ENCODE results near the gene NUDT13.
"Not testable (repeated sequence)": the region's sequence is repeated elsewhere in the genome, so short reads cannot be mapped to it uniquely, and the experiment has no call there.

The NUDT13 gene

GRCh38 chr10:73097305-73097670, 13.0 kb upstream of the NUDT13 start:
- H3K79me2 ChIP-seq (ENCODE audit: low read length) = peaks cover 33% of the 10 kb centered on the region
- H3K27ac ChIP-seq (ENCODE audit: low read length) = peak overlapping the region; percentile 82; the same call in 1 of the 2 replicates
- no peak for DNase-seq
- peaks cover 17% of the 10 kb centered on the region for H3F3A ChIP-seq (ENCODE audit: insufficient read depth, low read length)
- peak overlapping the region; percentile 82; the same call in 1 of the 2 replicates for H3K9ac ChIP-seq (ENCODE audit: low read length)
- H3K4me2 ChIP-seq (ENCODE audit: low read depth, low read length) = peak overlapping the region; percentile 85; the same call in 1 of the 2 replicates
- H2AFZ ChIP-seq (ENCODE audit: low read length) = peak overlapping the region; percentile 86
- H3K4me1 ChIP-seq (ENCODE audit: low read length) = peaks cover 14% of the 10 kb centered on the region
- H3K9me2 ChIP-seq (replicated peaks; ENCODE audit: insufficient read depth, low read length) = no peaks in the 10 kb centered on the region
- no peaks in the 10 kb centered on the region for H3K9me3 ChIP-seq (replicated peaks; ENCODE audit: insufficient read depth, low read length)
- H3K4me3 ChIP-seq (ENCODE audit: low read length) = peak overlapping the region; percentile 97
- H3K27me3 ChIP-seq (replicated peaks; ENCODE audit: insufficient read depth, low read length) = no peaks in the 10 kb centered on the region
- TF ChIP-seq EZH2phosphoT487 (IDR thresholded peaks at IDR 0.05; ENCODE audit: low read length) (no peak), CTCF (IDR thresholded peaks at IDR 0.05; ENCODE audit: low read length) (no peak), EZH2 (optimal IDR thresholded peaks at IDR 0.05; ENCODE audit: low read depth, low read length) (no peak)
- H4K20me1 ChIP-seq (ENCODE audit: insufficient read depth, low read length) = no peaks in the 10 kb centered on the region
- no peaks in the 10 kb centered on the region for H3K36me3 ChIP-seq (replicated peaks; ENCODE audit: insufficient read depth, low read length)

- H4K20me1 ChIP-seq (ENCODE audit: insufficient read depth, low read length) = no peaks in the 10 kb centered on the region
- no peaks in the 10 kb centered on the region for H3K27me3 ChIP-seq (replicated peaks; ENCODE audit: insufficient read depth, low read length)
- H3K9me2 ChIP-seq (replicated peaks; ENCODE audit: insufficient read depth, low read length) = no peaks in the 10 kb centered on the region
- peaks cover 11% of the 10 kb centered on the region for H3K4me1 ChIP-seq (ENCODE audit: low read length)
- no peaks in the 10 kb centered on the region for H3K36me3 ChIP-seq (replicated peaks; ENCODE audit: insufficient read depth, low read length)
- peaks cover 17% of the 10 kb centered on the region for H3F3A ChIP-seq (ENCODE audit: insufficient read depth, low read length)
- H3K9me3 ChIP-seq (replicated peaks; ENCODE audit: insufficient read depth, low read length) = no peaks in the 10 kb centered on the region
- no peak overlapping the region for H2AFZ ChIP-seq (ENCODE audit: low read length)
- peaks cover 20% of the 10 kb centered on the region for H3K79me2 ChIP-seq (ENCODE audit: low read length)
- H3K4me2 ChIP-seq (ENCODE audit: low read depth, low read length) = no peak overlapping the region
- no peak overlapping the region for H3K27ac ChIP-seq (ENCODE audit: low read length)
- H3K4me3 ChIP-seq (ENCODE audit: low read length) = no peak overlapping the region
- TF ChIP-seq CTCF (IDR thresholded peaks at IDR 0.05; ENCODE audit: low read length) (no peak), EZH2 (optimal IDR thresholded peaks at IDR 0.05; ENCODE audit: low read depth, low read length) (no peak), EZH2phosphoT487 (IDR thresholded peaks at IDR 0.05; ENCODE audit: low read length) (no peak)
- no peak for DNase-seq
- no peak overlapping the region for H3K9ac ChIP-seq (ENCODE audit: low read length)
These were observed 11.1 kb upstream of the NUDT13 start for GRCh38 chr10:73099141-73099540.

GRCh38 chr10:73106301-73106700, 4.0 kb upstream of the NUDT13 start:
- Histone ChIP-seq H3K9ac (ENCODE audit: low read length) (no peak overlapping the region), H3K27ac (ENCODE audit: low read length) (no peak overlapping the region), H3K79me2 (ENCODE audit: low read length) (no peaks in the 10 kb centered on the region), H3K27me3 (replicated peaks; ENCODE audit: insufficient read depth, low read length) (no peaks in the 10 kb centered on the region), H3K4me3 (ENCODE audit: low read length) (no peak overlapping the region), H3K36me3 (replicated peaks; ENCODE audit: insufficient read depth, low read length) (no peaks in the 10 kb centered on the region), H3K4me2 (ENCODE audit: low read depth, low read length) (no peak overlapping the region), H4K20me1 (ENCODE audit: insufficient read depth, low read length) (no peaks in the 10 kb centered on the region), H3F3A (ENCODE audit: insufficient read depth, low read length) (peaks cover 12% of the 10 kb centered on the region), H3K9me2 (replicated peaks; ENCODE audit: insufficient read depth, low read length) (no peaks in the 10 kb centered on the region), H2AFZ (ENCODE audit: low read length) (no peak overlapping the region), H3K9me3 (replicated peaks; ENCODE audit: insufficient read depth, low read length) (no peaks in the 10 kb centered on the region), H3K4me1 (ENCODE audit: low read length) (no peaks in the 10 kb centered on the region)
- no peak for DNase-seq
- TF ChIP-seq CTCF (IDR thresholded peaks at IDR 0.05; ENCODE audit: low read length) (no peak), EZH2 (optimal IDR thresholded peaks at IDR 0.05; ENCODE audit: low read depth, low read length) (no peak), EZH2phosphoT487 (IDR thresholded peaks at IDR 0.05; ENCODE audit: low read length) (no peak)

GRCh38 chr10:73109248-73109652, 1.0 kb upstream of the NUDT13 start:
- not testable (repeated sequence) for H3K9ac ChIP-seq (ENCODE audit: low read length); H3K4me1 ChIP-seq (ENCODE audit: low read length); H3K9me3 ChIP-seq (replicated peaks; ENCODE audit: insufficient read depth, low read length); H3K4me2 ChIP-seq (ENCODE audit: low read depth, low read length); H3K4me3 ChIP-seq (ENCODE audit: low read length); H3K79me2 ChIP-seq (ENCODE audit: low read length); H2AFZ ChIP-seq (ENCODE audit: low read length); H3K36me3 ChIP-seq (replicated peaks; ENCODE audit: insufficient read depth, low read length); H3K27me3 ChIP-seq (replicated peaks; ENCODE audit: insufficient read depth, low read length); H4K20me1 ChIP-seq (ENCODE audit: insufficient read depth, low read length); H3K27ac ChIP-seq (ENCODE audit: low read length); DNase-seq; H3K9me2 ChIP-seq (replicated peaks; ENCODE audit: insufficient read depth, low read length)
- H3F3A ChIP-seq (ENCODE audit: insufficient read depth, low read length) = peaks cover 14% of the 10 kb centered on the region

- H3K79me2 ChIP-seq (ENCODE audit: low read length); H3K9me3 ChIP-seq (replicated peaks; ENCODE audit: insufficient read depth, low read length); H2AFZ ChIP-seq (ENCODE audit: low read length); DNase-seq; H3K27ac ChIP-seq (ENCODE audit: low read length); H3K9ac ChIP-seq (ENCODE audit: low read length); H3K4me1 ChIP-seq (ENCODE audit: low read length); H3K9me2 ChIP-seq (replicated peaks; ENCODE audit: insufficient read depth, low read length); H3K4me2 ChIP-seq (ENCODE audit: low read depth, low read length); H3K36me3 ChIP-seq (replicated peaks; ENCODE audit: insufficient read depth, low read length); H4K20me1 ChIP-seq (ENCODE audit: insufficient read depth, low read length); H3K4me3 ChIP-seq (ENCODE audit: low read length); H3K27me3 ChIP-seq (replicated peaks; ENCODE audit: insufficient read depth, low read length): not testable (repeated sequence)
- H3F3A ChIP-seq (ENCODE audit: insufficient read depth, low read length) = peaks cover 14% of the 10 kb centered on the region
These were observed 1.8 kb downstream of the NUDT13 start for GRCh38 chr10:73112032-73112431.
